K562 (cell line): ENCODE measurements around the gene HMCN2. TPM values are rescaled to one million over a fixed set of nuclear protein-coding genes. Genes with fewer than 3 reads are reported as not detected.

Experiments used
- ARID4B ChIP-seq: sonication (generic); formaldehyde crosslinking; IDR thresholded peaks from 2 replicates; pipeline ENCODE4 v1.8.0; 2022; ENCODE audit warnings: mild to moderate bottlenecking, missing genetic modification reagents
- CCAR2 ChIP-seq: fragments of 200-400 bp; formaldehyde crosslinking; IDR thresholded peaks from 2 replicates; pipeline ENCODE4 v1.6.1; 2017; ENCODE audit warnings: mild to moderate bottlenecking, low read depth, low read length
- FIP1L1 ChIP-seq: fragments of 200-400 bp; formaldehyde crosslinking; IDR thresholded peaks from 2 replicates; pipeline ENCODE4 v1.6.1; 2018; ENCODE audit warnings: mild to moderate bottlenecking, low read depth, low read length; ENCODE audit not compliant: poor library complexity, severe bottlenecking
- GMEB1 ChIP-seq: fragments of 250-450 bp; sonication (Bioruptor Pico); IDR thresholded peaks from 2 replicates; pipeline ENCODE4 v1.4.0; 2020; ENCODE audit warnings: mild to moderate bottlenecking
- HNRNPK ChIP-seq: fragments of 200-400 bp; formaldehyde crosslinking; IDR thresholded peaks from one replicate; pipeline ENCODE4 v1.6.1; 2018; ENCODE audit warnings: mild to moderate bottlenecking, low read depth, low read length; ENCODE audit not compliant: poor library complexity, severe bottlenecking
- HNRNPUL1 ChIP-seq: fragments of 200-400 bp; formaldehyde crosslinking; IDR thresholded peaks from 2 replicates; pipeline ENCODE4 v1.6.1; 2017; ENCODE audit warnings: low read length
- LEF1 ChIP-seq: fragments of 450-650 bp; IDR thresholded peaks from 2 replicates; pipeline ENCODE4 v1.6.1; 2016; ENCODE audit warnings: mild to moderate bottlenecking
- PCBP1 ChIP-seq: fragments of 200-400 bp; formaldehyde crosslinking; IDR thresholded peaks from 2 replicates; pipeline ENCODE4 v1.6.1; 2018; ENCODE audit warnings: mild to moderate bottlenecking, low read depth, low read length; ENCODE audit not compliant: poor library complexity, severe bottlenecking
- RREB1 ChIP-seq: fragments of 250-450 bp; sonication (Bioruptor Pico); IDR thresholded peaks from 2 replicates; pipeline ENCODE4 v1.4.0; 2020
- SIX5 ChIP-seq, 2 experiments: IDR thresholded peaks; 2 replicates each; pipeline ENCODE4 v1.6.1; 2011; ENCODE audit warnings: low read length in 2 of 2, borderline replicate concordance in 1 of 2, low read depth in 1 of 2, mild to moderate bottlenecking in 1 of 2, moderate library complexity in 1 of 2; ENCODE audit not compliant: insufficient read depth in 1 of 2
- THAP7 ChIP-seq: fragments of 250-450 bp; sonication (Bioruptor Pico); IDR thresholded peaks from 2 replicates; pipeline ENCODE4 v1.5.0; 2021
- UBTF ChIP-seq, 2 experiments: IDR thresholded peaks; 2 replicates each; pipeline ENCODE4 v1.6.1; 2012; ENCODE audit warnings: improper control_type of control experiment in 2 of 2, low read depth in 2 of 2, low read length in 2 of 2, borderline replicate concordance in 1 of 2
- polyA plus RNA-seq, 8 experiments: library from polyadenylated mRNA; depleted of rRNA in 4 of 8; stranded (reverse) in 5 of 8; unstranded in 3 of 8; fragments of >200 nt; fragmentation: Nextera tagmentation in 2 of 8; fragmentation: Illumina TruSeq in 1 of 8; extraction: Ambion mirVana in 2 of 8; extraction: Trizol in 1 of 8; gene quantifications; 2 replicates each; pipeline versions ENCODE4 v1.2.1 to v1.2.3, GENCODE V29; 2011 to 2014; ENCODE audit warnings: inconsistent platforms in 1 of 8, missing spikeins in 1 of 8
- total RNA-seq, 7 experiments: library from RNA; depleted of rRNA in 6 of 7; stranded (reverse); fragments of >200 nt in 6 of 7; fragmentation: Illumina TruSeq in 2 of 7; extraction: Trizol in 2 of 7; gene quantifications; 2 replicates each; pipeline versions ENCODE4 v1.2.1 to v1.2.3, GENCODE V29; 2011 to 2021; ENCODE audit warnings: low replicate concordance in 1 of 7

HMCN2 gene
- total and polyA plus RNA-seq, 9 of the 15 experiments (the other 6 are each of a cell fraction or from before 2014, with no cell fraction given): 0.01 TPM; not detected in 8

GRCh38 chr9:130368631-130369103 is 103.1 kb downstream of the HMCN2 start (continued):
- TF ChIP-seq RREB1 (no peak), CCAR2 (no peak), THAP7 (CRISPR knock-in tag) (no peak), HNRNPUL1 (no peak), ARID4B (no peak), UBTF (IDR thresholded peaks at IDR 0.05; ENCODE audit: borderline replicate concordance in 1 of 2, low read depth in 2 of 2, low read length in 2 of 2) (no peak), LEF1 (no peak), FIP1L1 (no peak), PCBP1 (no peak), GMEB1 (CRISPR knock-in tag) (no peak), SIX5 (IDR thresholded peaks at IDR 0.05; ENCODE audit: borderline replicate concordance in 1 of 2, insufficient read depth in 1 of 2, low read depth in 1 of 2, low read length in 2 of 2) (no peak), HNRNPK (no peak)
